T follicular helper cell (primary cell): Measurements from ENCODE around the gene SLC25A13.

Experiments
- DNase-seq: peaks from one replicate; pipeline ENCODE4 v3.0.0-alpha.2; 2020; ENCODE audit warnings: low read depth

SLC25A13 gene

GRCh38 chr7:96202102-96202501, 119.8 kb downstream of the SLC25A13 start:
- DNase-seq = no peak

DNA sequence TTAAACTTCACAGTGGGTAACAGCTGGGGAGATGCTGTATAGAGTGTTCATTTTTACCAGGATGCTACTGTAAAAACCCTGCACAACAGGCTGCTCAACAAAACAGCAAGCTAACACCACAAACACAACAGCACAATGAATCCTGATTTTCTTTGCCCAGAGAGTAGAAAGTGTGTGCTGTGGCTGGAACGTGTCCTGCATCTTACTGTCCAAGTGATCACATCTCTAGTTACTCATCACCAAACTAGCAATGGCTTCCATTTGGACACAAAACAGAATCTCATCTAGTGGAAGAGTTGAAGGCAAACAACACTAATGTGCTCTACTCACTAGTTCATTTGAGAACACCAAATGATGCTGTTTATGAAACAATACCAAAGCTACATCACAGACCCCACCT, 121.2 kb downstream of the SLC25A13 start:
- DNase-seq = no peak

DNA sequence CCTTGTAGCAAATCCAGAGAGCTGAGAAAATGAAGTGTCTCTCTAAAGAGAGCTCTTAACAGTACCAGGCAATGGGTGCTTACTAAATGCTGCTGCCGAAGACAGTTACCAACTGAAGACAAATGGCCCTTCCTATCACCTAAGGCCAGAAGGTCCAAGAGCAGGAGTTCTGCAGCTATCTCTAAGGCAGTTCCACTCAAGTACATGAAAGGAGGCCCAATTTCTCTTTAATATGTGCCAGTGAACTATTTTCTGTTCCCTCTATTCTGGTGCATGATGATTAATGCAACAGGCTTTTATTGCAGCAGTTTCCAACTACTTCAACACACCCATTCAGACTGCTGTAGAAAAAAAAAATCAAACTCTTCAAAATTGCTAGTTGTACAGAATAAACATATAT, 122.5 kb downstream of the SLC25A13 start:
- DNase-seq = no peak

DNA sequence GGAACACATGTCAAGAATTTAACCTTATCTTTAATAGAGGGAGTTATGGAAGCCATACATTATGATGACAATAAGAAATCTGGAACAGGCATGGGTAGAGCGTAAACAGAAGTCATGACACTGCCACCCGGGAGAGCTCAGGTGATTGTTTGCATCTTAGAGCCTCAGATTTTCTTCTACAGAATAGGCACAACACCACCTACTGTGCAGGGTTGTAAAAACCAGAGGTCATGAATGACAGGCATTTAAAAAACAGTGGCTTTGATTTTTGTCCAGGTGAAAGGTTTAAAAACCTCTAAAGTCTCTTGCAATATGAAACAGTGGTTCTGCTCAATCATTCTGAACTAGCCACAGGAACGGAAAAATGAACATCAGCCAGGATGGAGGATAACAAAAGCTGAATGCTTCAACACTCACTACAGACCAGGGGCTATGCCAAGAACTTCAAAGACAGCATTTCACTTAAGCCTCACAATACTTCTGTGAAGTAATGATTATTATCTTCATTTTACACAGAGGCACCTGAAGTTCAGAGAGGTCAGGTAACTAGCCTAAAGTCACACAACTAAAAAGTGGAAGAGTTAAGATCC, 123.8 kb downstream of the SLC25A13 start:
- no peak for DNase-seq

DNA sequence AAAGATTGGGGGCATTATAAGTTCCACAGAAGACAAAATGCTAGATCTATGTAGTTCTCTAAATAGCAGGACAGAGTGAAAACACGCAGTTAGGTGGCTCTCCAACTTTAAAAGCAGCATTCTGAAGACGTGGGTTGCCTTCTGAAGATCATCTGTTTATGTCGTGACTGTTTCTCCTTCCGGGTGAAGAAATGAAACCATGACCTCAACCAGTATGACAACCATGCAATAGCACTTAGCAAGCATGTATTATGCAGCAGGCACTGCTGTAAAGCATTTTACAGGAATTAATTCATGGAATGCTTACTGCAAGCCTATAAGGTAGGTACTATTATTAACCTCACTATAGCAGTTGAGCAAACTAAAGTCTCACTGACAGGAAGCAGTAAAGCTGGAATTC, 125.2 kb downstream of the SLC25A13 start:
- no peak for DNase-seq

- no peak for DNase-seq
Observed at GRCh38 chr7:96189129-96189820, 132.6 kb downstream of the SLC25A13 start.

GRCh38 chr7:96188591-96188991, 133.3 kb downstream of the SLC25A13 start:
- no peak for DNase-seq

DNA sequence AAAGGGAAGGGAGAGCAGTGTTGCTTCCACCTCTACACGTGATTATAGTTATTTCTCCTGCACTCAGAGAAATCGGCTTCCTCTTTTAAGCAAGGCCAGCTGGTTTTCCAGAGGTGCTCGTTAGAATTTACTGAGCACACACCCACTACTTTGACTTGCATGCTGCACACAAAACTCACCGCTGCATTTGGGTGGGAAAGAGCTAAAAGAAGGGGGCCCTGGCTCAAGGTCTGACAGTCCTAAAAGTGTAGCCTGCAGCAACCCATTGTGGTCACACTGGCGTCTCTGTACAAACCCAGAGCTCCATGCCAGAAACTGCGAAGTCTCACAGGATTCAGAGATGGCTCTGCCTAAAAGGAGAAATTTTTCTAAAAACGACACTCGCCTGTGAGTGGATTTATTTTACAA, 133.7 kb downstream of the SLC25A13 start:
- DNase-seq = no peak

DNA sequence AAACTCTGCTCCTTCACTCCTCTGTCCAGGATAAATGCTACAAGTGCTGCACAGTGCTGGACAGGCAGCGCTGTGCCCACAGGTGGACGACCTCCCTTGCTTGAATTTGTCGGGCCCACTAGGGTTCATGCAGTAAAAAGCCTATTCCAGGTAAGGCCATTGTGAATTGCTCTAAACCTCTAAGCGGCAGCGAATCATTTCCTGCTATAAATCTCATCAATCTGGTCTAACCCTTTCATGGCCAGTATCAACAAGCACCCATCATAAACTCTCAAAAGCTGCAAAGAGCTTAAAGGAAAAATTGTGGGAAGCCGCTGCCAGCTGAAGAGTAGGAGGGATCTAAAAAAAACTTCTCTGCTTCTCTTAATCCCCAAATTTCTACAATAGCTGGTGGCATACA, 134.2 kb downstream of the SLC25A13 start:
- no peak for DNase-seq

DNA sequence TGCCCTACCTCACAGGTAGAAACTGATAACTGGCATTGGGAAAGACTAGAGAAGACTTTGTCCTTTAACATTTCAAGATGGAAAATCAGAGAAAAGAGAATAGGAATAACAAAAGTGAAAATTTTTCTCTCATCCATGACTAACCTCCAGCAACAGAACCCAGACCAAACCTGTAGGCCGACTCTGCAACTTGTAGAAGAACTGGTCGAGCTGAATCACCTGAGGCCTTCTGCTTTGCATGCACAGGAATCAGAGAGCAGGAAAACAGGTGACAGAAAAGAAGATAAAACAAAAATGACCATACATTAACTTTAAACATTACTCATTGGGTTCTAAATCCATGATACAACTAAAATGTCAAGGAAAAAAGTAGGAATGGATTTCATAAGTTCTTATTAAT, 137.1 kb downstream of the SLC25A13 start:
- no peak for DNase-seq

DNA sequence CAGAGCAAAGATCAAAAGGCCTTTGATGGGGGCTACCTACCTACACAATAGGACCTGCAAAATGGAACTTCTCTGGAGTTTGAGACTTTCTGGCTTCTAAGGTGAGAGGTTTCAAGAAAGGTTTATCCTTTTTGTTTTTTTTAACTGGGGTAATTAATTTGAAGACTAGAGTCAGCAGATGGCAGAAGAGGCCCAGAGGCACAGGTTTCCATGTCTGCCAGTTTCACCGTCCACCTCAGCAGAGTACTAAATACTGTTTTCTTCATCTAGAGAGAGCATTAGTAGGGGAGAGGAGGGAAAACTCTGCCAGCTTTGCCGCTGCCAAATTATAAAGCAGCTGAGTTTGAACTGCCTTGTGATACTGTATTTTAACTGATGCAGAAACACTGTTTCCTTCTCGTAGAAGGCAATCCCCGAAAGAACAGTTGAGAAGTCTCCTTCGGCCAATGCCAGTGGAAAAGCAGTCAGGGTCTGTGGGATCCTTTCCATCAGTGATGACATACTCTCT, 138.7 kb downstream of the SLC25A13 start:
- DNase-seq = no peak

GRCh38 chr7:96182424-96183158, 139.3 kb downstream of the SLC25A13 start:
- DNase-seq = no peak

DNA sequence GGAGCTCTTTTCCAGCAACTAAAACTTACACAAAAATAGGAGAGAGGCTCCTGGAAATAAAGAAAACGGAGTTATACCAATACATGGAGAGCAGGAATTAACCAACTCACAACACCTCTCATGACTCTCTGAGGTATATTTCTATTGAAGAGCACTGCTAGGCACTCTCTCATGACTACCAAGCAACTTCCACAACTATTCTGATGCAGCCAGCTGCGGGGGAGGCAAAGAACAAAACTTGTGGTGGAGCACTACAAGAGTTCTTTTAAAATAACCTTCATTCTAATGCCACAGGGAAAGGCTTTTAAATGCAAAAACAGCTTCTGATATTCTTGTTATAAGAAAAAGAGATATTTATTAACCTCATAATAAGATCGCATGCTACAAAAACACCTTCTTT, 140.7 kb downstream of the SLC25A13 start:
- no peak for DNase-seq

GRCh38 chr7:96179837-96180236, 142.1 kb downstream of the SLC25A13 start:
- DNase-seq = no peak

DNA sequence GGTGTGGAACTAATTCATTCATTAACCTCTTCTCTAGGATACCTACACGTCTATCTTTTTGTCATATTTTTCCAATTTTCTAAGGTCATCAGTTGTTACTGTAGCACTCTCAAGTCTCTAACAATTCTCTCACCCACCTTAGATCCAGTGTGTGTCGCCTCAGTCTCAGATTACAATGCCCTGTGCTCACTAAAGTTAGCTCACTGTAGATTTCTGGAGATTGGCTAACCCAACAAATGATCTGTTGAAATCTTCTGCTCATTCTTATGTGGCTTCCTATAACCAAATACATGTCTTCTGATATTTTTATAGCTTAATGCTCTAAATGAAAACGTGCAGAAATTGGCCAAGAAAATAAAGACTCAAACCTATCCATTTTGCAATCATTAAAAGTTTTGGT, 142.6 kb downstream of the SLC25A13 start:
- DNase-seq = no peak

DNA sequence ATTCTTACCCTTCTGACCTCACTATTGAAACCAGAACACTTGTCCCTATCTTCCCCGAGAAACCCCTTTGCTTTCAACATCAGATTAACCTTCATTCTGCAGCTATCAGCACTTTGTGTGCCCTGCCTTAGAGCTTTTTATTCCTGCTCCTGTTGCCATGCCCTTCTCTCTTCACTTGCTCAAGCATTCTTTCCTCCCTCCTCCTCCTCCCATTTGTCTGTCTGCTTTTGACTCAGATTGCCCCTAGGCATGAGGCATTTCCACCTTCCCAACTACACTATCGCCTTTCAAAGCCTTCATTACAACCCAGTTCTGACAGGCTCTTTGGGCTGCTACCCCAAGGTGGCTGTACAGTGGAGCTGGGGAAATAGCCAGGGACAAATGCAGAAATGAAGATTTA, 143.3 kb downstream of the SLC25A13 start:
- DNase-seq = no peak

GRCh38 chr7:96177353-96177752, 144.5 kb downstream of the SLC25A13 start:
- DNase-seq = no peak

GRCh38 chr7:96174812-96175211, 147.1 kb downstream of the SLC25A13 start:
- DNase-seq = no peak

DNA sequence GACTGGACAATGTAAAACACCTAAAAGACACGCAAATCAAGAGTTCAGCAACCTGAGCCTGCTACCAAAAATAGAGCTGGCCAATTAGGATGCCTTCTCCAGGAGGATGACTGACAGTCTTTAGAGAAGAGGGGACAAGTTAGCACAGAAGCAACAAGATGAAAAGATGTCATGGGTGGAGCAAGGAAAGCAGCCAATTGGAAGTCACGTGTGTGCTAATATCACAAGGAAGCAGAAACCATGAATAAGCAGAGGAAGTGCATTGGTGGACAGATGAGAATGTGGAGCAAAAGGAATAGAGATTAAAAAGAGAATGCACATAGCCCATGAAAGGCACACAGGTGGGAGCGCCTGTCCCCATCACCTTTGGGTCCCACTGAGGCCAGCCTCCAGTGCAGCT, 148.1 kb downstream of the SLC25A13 start:
- no peak for DNase-seq

- DNase-seq = no peak
Observed at GRCh38 chr7:96169439-96169838, 152.5 kb downstream of the SLC25A13 start.

DNA sequence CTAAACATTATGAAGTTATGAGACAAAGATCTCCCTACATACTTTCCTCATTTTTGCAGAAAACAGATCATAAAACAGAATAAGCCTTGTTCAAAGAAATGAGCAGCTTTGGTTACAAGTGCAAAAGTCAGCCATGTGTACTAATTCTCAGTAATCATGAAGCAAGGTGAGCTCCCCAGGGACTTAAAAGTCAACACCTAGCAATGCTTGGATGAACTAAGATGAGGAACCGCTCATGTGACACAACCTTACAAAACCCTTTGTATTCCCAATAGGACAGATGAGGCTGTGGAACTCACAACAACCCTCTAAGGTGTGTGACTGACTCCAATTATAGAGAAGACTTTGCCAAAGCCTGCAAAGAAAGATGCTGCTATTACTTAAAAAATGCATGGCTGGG, 154.5 kb downstream of the SLC25A13 start:
- no peak for DNase-seq

DNA sequence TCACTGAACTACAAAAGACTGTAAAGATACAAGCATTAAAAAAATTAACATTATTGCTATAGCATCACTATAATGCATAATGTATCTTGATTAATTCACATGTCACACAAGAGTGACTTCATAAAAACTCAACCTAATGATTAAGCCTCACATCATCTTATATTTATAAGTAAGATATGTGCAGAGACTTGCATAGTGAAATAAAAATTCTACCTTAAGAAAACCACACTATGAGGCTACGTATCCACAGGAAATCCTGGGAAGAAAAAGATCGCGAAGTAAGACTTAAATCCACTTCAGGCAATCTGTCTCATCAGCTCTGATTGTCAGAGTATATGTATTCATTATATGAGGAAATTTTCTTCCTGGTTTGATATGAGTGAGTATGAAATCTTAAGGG, 160.0 kb downstream of the SLC25A13 start:
- no peak for DNase-seq

GRCh38 chr7:96157856-96158255, 164.0 kb downstream of the SLC25A13 start:
- no peak for DNase-seq
